Uterus (tissue), 2 donors: Measurements from ENCODE around the gene SPAG7.

Source experiments
- POLR2A ChIP-seq, 2 donors: fragments of 450-650 bp; IDR thresholded peaks; one replicate each; pipeline ENCODE4 v1.6.1; 2016; ENCODE audit warnings: antibody characterized with exemption in 2 of 2, mild to moderate bottlenecking in 1 of 2, moderate library complexity in 1 of 2
- TF ChIP-seq, protein P1 (sequence below), 4 experiments: fragments of 200-600 bp in 2 of 4; fragments of 450-650 bp in 2 of 4; sonication (generic) in 2 of 4; IDR thresholded peaks; one replicate each; pipeline ENCODE4 v1.5.1; 2016 to 2019; ENCODE audit warnings: antibody characterized with exemption in 4 of 4, mild to moderate bottlenecking in 2 of 4, moderate library complexity in 1 of 4

GRCh38 chr17:4997302-4998026 is 29.8 kb upstream of the SPAG7 start, which contains the start of the genes INCA1 and KIF1C:
- TF ChIP-seq, protein P1, sequence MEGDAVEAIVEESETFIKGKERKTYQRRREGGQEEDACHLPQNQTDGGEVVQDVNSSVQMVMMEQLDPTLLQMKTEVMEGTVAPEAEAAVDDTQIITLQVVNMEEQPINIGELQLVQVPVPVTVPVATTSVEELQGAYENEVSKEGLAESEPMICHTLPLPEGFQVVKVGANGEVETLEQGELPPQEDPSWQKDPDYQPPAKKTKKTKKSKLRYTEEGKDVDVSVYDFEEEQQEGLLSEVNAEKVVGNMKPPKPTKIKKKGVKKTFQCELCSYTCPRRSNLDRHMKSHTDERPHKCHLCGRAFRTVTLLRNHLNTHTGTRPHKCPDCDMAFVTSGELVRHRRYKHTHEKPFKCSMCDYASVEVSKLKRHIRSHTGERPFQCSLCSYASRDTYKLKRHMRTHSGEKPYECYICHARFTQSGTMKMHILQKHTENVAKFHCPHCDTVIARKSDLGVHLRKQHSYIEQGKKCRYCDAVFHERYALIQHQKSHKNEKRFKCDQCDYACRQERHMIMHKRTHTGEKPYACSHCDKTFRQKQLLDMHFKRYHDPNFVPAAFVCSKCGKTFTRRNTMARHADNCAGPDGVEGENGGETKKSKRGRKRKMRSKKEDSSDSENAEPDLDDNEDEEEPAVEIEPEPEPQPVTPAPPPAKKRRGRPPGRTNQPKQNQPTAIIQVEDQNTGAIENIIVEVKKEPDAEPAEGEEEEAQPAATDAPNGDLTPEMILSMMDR (IDR thresholded peaks at IDR 0.05): peak in 2 of 4 experiments; percentile 19 to 46
- TF ChIP-seq POLR2A (IDR thresholded peaks at IDR 0.05): peak; percentile 79 to 85
